ENCODE data around the gene LSAMP. TPM values are rescaled to one million over a fixed set of nuclear protein-coding genes. Genes with fewer than 3 reads are reported as not detected.

The LSAMP gene
- total and polyA plus RNA-seq, 2 of the 8 experiments (the other 6 are each of a cell fraction or from before 2014, with no cell fraction given): 1.8 to 5.7 TPM

DNA sequence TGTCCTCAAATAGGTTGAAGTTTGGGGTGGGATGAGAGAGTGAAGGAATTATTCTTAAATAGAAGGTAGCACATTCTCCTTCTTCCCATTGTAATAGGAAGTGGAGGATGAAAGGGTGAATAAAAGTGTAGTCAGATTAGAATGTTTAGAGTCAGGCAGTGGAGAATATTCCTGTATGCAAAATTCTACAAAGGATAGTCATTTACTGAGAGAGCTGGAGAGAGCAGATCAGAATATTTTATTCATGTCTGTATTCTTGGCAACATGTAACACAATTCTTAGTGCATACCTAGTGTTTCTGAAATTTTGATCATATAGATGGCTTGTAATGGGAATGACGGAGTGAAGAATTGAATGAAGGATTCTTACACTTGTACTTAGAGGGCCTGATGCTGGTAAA lies 139.1 kb downstream of the LSAMP start:
- CTCF ChIA-PET (ENCODE audit: partially characterized antibody): interaction anchor here (1.2 to 2.1 kb wide), 3 partner anchors 17 to 105 kb away, joined by 3 to 6 read pairs (median 3); no protein-coding TSS in a partner anchor
- no peak for DNase-seq (ENCODE audit: low read depth in 1 of 2, low spot score in 2 of 2)

More for the DNA sequence above, 139.1 kb downstream of the LSAMP start:
- H3K4me1 ChIP-seq (replicated peaks in 1 of 4; ENCODE audit: control insufficient read depth in 3 of 4, insufficient read depth in 4 of 4, low read length in 3 of 4): no peaks in the 10 kb centered on the region
- 96% methylated on average over 1 of the region's 1 CpG; no CpG with 5 or more reads in 1 of the 2 experiments for WGBS, 2 experiments (ENCODE audit: extremely low coverage in 1 of 2, insufficient coverage in 1 of 2, insufficient read length in 1 of 2, insufficient replicate concordance in 2 of 2, low coverage in 1 of 2, low lambda C conversion rate in 2 of 2, missing lambda C conversion rate in 1 of 2)
- no peak overlapping the region for H3K56ac ChIP-seq (replicated peaks; ENCODE audit: insufficient read length, low read depth, low read length)
- no peak for TF ChIP-seq CTBP2 (IDR thresholded peaks at IDR 0.05; ENCODE audit: borderline replicate concordance, insufficient read depth, insufficient read length, low read length)
- no peak overlapping the region for H3K4ac ChIP-seq (replicated peaks; ENCODE audit: insufficient read length, low read depth, low read length)
- POLR2A ChIA-PET (ENCODE audit: partially characterized antibody): no interaction called here
- no peaks in the 10 kb centered on the region for H3K36me3 ChIP-seq (ENCODE audit: control insufficient read depth in 2 of 4, insufficient read depth in 4 of 4, low read length in 3 of 4)
- no peaks in the 10 kb centered on the region for H4K20me1 ChIP-seq (replicated peaks in 1 of 2; ENCODE audit: control insufficient read depth in 1 of 2, insufficient read depth in 2 of 2, low read length in 2 of 2)
- no peak overlapping the region for H3K18ac ChIP-seq (ENCODE audit: extremely low read depth, low read length)
- H4K91ac ChIP-seq (replicated peaks; ENCODE audit: insufficient read length, low read length): no peak overlapping the region
- no peak overlapping the region for H4K5ac ChIP-seq (ENCODE audit: insufficient read length, low read depth, low read length)
- H2BK12ac ChIP-seq (ENCODE audit: low read depth, low read length): no peak overlapping the region
- H3K79me1 ChIP-seq (ENCODE audit: low read depth, low read length): no peaks in the 10 kb centered on the region
- no peak overlapping the region for H3K27ac ChIP-seq (ENCODE audit: low read depth, low read length)
- no peak overlapping the region for H2AFZ ChIP-seq (ENCODE audit: low read length)
- H3K27me3 ChIP-seq (replicated peaks in 1 of 4; ENCODE audit: control insufficient read depth in 3 of 4, extremely low read depth in 1 of 4, insufficient read depth in 3 of 4, low read length in 3 of 4): no peaks in the 10 kb centered on the region
- no peak overlapping the region for H2BK15ac ChIP-seq (ENCODE audit: low read length)
- no peak overlapping the region for H3K4me3 ChIP-seq (ENCODE audit: extremely low read depth in 1 of 4, insufficient read depth in 2 of 4, low read depth in 3 of 4, low read length in 4 of 4)
- no peak overlapping the region for H3K14ac ChIP-seq (ENCODE audit: insufficient read length)
- H3K4me2 ChIP-seq (ENCODE audit: insufficient read depth in 1 of 2, low read depth in 2 of 2, low read length in 2 of 2): no peak overlapping the region
- H3K79me2 ChIP-seq (ENCODE audit: control insufficient read depth in 1 of 2, insufficient read depth in 2 of 2, low read length in 2 of 2): no peaks in the 10 kb centered on the region
- H2BK20ac ChIP-seq (ENCODE audit: low read length): no peak overlapping the region
- H3K9ac ChIP-seq (replicated peaks in 1 of 4; ENCODE audit: extremely low read depth in 1 of 4, low read depth in 3 of 4, low read length in 3 of 4): no peak overlapping the region
- no peaks in the 10 kb centered on the region for H3K9me3 ChIP-seq (ENCODE audit: insufficient read depth in 2 of 2, low read depth in 1 of 2, low read length in 1 of 2)
- no peak for FAIRE-seq
- no peak overlapping the region for H3K23ac ChIP-seq (ENCODE audit: insufficient read length)
- no peak overlapping the region for H2AK5ac ChIP-seq (ENCODE audit: low read depth, low read length)
- no peak overlapping the region for H2BK5ac ChIP-seq (ENCODE audit: low read depth, low read length)
- no peak overlapping the region for H4K8ac ChIP-seq (ENCODE audit: extremely low read depth, insufficient read depth, low read length)
- H2BK120ac ChIP-seq (replicated peaks; ENCODE audit: low read depth, low read length): no peak overlapping the region
- H3K23me2 ChIP-seq (ENCODE audit: low read depth, low read length): no peaks in the 10 kb centered on the region

Data from H1 (cell line).